WTC11 (cell line): Measurements from ENCODE around the gene MPDZ. TPM values are rescaled to one million over a fixed set of nuclear protein-coding genes. Genes with fewer than 3 reads are reported as not detected.

Experiments
- ATAC-seq: fragments of 200-7000 bp; cut with Tn5 transposase; 2 replicates; pipeline ENCODE4 v1.10.0; 2021; ENCODE audit warnings: mild to moderate bottlenecking, moderate library complexity
- CTCF ChIA-PET: fragments of 300-600 bp; sonication (Branson Sonifier 250); formaldehyde crosslinking; loops from one replicate; lab custom pipeline; 2021; ENCODE audit warnings: antibody characterized with exemption; lab: Charles Lee
- POLR2A ChIA-PET: fragments of 350-600 bp; sonication (Branson Sonifier 250); formaldehyde crosslinking; loops from one replicate; lab custom pipeline; 2021; ENCODE audit warnings: antibody characterized with exemption; lab: Charles Lee
- DNase-seq: peaks from one replicate; pipeline ENCODE4 v3.0.0; 2021; ENCODE audit warnings: low spot score
- H3K27ac Mint-ChIP-seq: 2 replicates; pipeline ENCODE4 v1.8.0; 2021; ENCODE audit warnings: mixed read lengths
- H3K27me3 Mint-ChIP-seq: 2 replicates; pipeline ENCODE4 v1.8.0; 2021; ENCODE audit warnings: low read depth, mild to moderate bottlenecking, moderate library complexity, mixed read lengths
- H3K36me3 Mint-ChIP-seq: 2 replicates; pipeline ENCODE4 v1.8.0; 2021; ENCODE audit warnings: mixed read lengths
- H3K4me1 Mint-ChIP-seq: 2 replicates; pipeline ENCODE4 v1.8.0; 2022; ENCODE audit warnings: mixed read lengths
- H3K4me3 Mint-ChIP-seq: 2 replicates; pipeline ENCODE4 v1.8.0; 2021; ENCODE audit warnings: mild to moderate bottlenecking, moderate library complexity, mixed read lengths
- H3K9me3 Mint-ChIP-seq: 2 replicates; pipeline ENCODE4 v1.8.0; 2021; ENCODE audit warnings: mixed read lengths
- CBFB ChIP-seq: sonication (generic); formaldehyde crosslinking; IDR thresholded peaks from 2 replicates; pipeline ENCODE4 v1.8.1; 2022; ENCODE audit warnings: mild to moderate bottlenecking, low read depth, missing genetic modification reagents
- E2F1 ChIP-seq: sonication (generic); formaldehyde crosslinking; IDR thresholded peaks from 2 replicates; pipeline ENCODE4 v1.8.0; 2022; ENCODE audit warnings: mild to moderate bottlenecking, missing genetic modification reagents
- FOXP1 ChIP-seq: sonication (generic); formaldehyde crosslinking; IDR thresholded peaks from 2 replicates; pipeline ENCODE4 v1.8.0; 2022; ENCODE audit warnings: missing genetic modification reagents, mild to moderate bottlenecking, moderate library complexity, borderline replicate concordance
- MAX ChIP-seq: sonication (generic); formaldehyde crosslinking; IDR thresholded peaks from 2 replicates; pipeline ENCODE4 v1.8.0; 2022; ENCODE audit warnings: mild to moderate bottlenecking, missing genetic modification reagents
- MXD4 ChIP-seq: fragments of 250-450 bp; sonication (Bioruptor Pico); IDR thresholded peaks from 2 replicates; pipeline ENCODE4 v1.8.0; 2021; ENCODE audit warnings: mild to moderate bottlenecking, moderate library complexity, borderline replicate concordance
- MYBL2 ChIP-seq: sonication (generic); formaldehyde crosslinking; IDR thresholded peaks from 2 replicates; pipeline ENCODE4 v1.8.1; 2023; ENCODE audit warnings: mild to moderate bottlenecking, moderate library complexity, missing genetic modification reagents
- SP1 ChIP-seq: sonication (generic); formaldehyde crosslinking; conservative IDR thresholded peaks from 2 replicates; pipeline ENCODE4 v1.8.1; 2022; ENCODE audit warnings: missing genetic modification reagents
- TCF7 ChIP-seq: sonication (generic); formaldehyde crosslinking; IDR thresholded peaks from 2 replicates; pipeline ENCODE4 v1.8.0; 2022; ENCODE audit warnings: mild to moderate bottlenecking, low read depth, missing genetic modification reagents, moderate library complexity
- ZNF121 ChIP-seq: sonication (generic); formaldehyde crosslinking; IDR thresholded peaks from 2 replicates; pipeline ENCODE4 v1.8.0; 2023; ENCODE audit warnings: missing genetic modification reagents
- ZNF138 ChIP-seq: sonication (generic); formaldehyde crosslinking; conservative IDR thresholded peaks from 2 replicates; pipeline ENCODE4 v1.8.1; 2022; ENCODE audit warnings: mild to moderate bottlenecking, moderate library complexity, missing genetic modification reagents
- ZNF416 ChIP-seq: fragments of 250-450 bp; sonication (Bioruptor Pico); IDR thresholded peaks from 2 replicates; pipeline ENCODE4 v1.9.0; 2021; ENCODE audit warnings: mild to moderate bottlenecking, inconsistent platforms
- ZNF512 ChIP-seq: sonication (generic); formaldehyde crosslinking; IDR thresholded peaks from 2 replicates; pipeline ENCODE4 v1.8.1; 2022; ENCODE audit warnings: missing genetic modification reagents, borderline replicate concordance
- ZNF532 ChIP-seq: fragments of 250-450 bp; sonication (Bioruptor Pico); IDR thresholded peaks from 2 replicates; pipeline ENCODE4 v1.9.0; 2021; ENCODE audit warnings: mild to moderate bottlenecking, borderline replicate concordance
- total RNA-seq: library from RNA; stranded (reverse); gene quantifications from 3 replicates; pipeline ENCODE4 v1.2.3, GENCODE V29; 2021
- TF ChIP-seq, protein P1 (sequence below): sonication (generic); formaldehyde crosslinking; IDR thresholded peaks from 2 replicates; pipeline ENCODE4 v1.8.0; 2022; ENCODE audit warnings: missing genetic modification reagents
- TF ChIP-seq, protein P2 (sequence below): sonication (generic); formaldehyde crosslinking; IDR thresholded peaks from 2 replicates; pipeline ENCODE4 v1.8.1; 2022; ENCODE audit warnings: low read depth, mild to moderate bottlenecking, moderate library complexity, missing genetic modification reagents, borderline replicate concordance
- TF ChIP-seq, protein P3 (sequence below): sonication (generic); formaldehyde crosslinking; IDR thresholded peaks from 2 replicates; pipeline ENCODE4 v1.8.1; 2023; ENCODE audit warnings: mild to moderate bottlenecking, missing genetic modification reagents

MPDZ gene
- total RNA-seq, 1 experiment from 2014 or later: 38.5 TPM

GRCh38 chr9:13142776-13143175, 136.7 kb downstream of the MPDZ start:
- TF ChIP-seq TCF7 (CRISPR knock-in tag) (no peak), ZNF416 (CRISPR knock-in tag) (no peak), FOXP1 (CRISPR knock-in tag) (no peak), MAX (CRISPR knock-in tag) (no peak), SP1 (no peak), E2F1 (CRISPR knock-in tag) (no peak), MYBL2 (CRISPR knock-in tag) (no peak), ZNF532 (CRISPR knock-in tag) (no peak), MXD4 (no peak), ZNF512 (CRISPR knock-in tag) (no peak), ZNF138 (CRISPR knock-in tag) (no peak), CBFB (CRISPR knock-in tag) (no peak), ZNF121 (no peak)
- TF ChIP-seq, protein P1, sequence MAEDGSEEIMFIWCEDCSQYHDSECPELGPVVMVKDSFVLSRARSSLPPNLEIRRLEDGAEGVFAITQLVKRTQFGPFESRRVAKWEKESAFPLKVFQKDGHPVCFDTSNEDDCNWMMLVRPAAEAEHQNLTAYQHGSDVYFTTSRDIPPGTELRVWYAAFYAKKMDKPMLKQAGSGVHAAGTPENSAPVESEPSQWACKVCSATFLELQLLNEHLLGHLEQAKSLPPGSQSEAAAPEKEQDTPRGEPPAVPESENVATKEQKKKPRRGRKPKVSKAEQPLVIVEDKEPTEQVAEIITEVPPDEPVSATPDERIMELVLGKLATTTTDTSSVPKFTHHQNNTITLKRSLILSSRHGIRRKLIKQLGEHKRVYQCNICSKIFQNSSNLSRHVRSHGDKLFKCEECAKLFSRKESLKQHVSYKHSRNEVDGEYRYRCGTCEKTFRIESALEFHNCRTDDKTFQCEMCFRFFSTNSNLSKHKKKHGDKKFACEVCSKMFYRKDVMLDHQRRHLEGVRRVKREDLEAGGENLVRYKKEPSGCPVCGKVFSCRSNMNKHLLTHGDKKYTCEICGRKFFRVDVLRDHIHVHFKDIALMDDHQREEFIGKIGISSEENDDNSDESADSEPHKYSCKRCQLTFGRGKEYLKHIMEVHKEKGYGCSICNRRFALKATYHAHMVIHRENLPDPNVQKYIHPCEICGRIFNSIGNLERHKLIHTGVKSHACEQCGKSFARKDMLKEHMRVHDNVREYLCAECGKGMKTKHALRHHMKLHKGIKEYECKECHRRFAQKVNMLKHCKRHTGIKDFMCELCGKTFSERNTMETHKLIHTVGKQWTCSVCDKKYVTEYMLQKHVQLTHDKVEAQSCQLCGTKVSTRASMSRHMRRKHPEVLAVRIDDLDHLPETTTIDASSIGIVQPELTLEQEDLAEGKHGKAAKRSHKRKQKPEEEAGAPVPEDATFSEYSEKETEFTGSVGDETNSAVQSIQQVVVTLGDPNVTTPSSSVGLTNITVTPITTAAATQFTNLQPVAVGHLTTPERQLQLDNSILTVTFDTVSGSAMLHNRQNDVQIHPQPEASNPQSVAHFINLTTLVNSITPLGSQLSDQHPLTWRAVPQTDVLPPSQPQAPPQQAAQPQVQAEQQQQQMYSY: no peak
- TF ChIP-seq, protein P2, sequence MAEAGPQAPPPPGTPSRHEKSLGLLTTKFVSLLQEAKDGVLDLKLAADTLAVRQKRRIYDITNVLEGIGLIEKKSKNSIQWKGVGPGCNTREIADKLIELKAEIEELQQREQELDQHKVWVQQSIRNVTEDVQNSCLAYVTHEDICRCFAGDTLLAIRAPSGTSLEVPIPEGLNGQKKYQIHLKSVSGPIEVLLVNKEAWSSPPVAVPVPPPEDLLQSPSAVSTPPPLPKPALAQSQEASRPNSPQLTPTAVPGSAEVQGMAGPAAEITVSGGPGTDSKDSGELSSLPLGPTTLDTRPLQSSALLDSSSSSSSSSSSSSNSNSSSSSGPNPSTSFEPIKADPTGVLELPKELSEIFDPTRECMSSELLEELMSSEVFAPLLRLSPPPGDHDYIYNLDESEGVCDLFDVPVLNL (CRISPR knock-in tag): no peak
- TF ChIP-seq, protein P3, sequence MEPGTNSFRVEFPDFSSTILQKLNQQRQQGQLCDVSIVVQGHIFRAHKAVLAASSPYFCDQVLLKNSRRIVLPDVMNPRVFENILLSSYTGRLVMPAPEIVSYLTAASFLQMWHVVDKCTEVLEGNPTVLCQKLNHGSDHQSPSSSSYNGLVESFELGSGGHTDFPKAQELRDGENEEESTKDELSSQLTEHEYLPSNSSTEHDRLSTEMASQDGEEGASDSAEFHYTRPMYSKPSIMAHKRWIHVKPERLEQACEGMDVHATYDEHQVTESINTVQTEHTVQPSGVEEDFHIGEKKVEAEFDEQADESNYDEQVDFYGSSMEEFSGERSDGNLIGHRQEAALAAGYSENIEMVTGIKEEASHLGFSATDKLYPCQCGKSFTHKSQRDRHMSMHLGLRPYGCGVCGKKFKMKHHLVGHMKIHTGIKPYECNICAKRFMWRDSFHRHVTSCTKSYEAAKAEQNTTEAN: no peak
- TF ChIP-seq, all 79 proteins: peak for 0
- DNase-seq (no peak), ATAC-seq (no peak)
- ChIA-PET POLR2A (no interaction called here), CTCF (no interaction called here)
- no peak overlapping the region for H3K27ac Mint-ChIP-seq
- no peak overlapping the region for H3K4me3 Mint-ChIP-seq
- H3K36me3 Mint-ChIP-seq: peaks cover 11% of the 10 kb centered on the region
- H3K4me1 Mint-ChIP-seq: peaks cover 25% of the 10 kb centered on the region
- H3K9me3 Mint-ChIP-seq: no peaks in the 10 kb centered on the region
- H3K27me3 Mint-ChIP-seq: no peaks in the 10 kb centered on the region
